Hepatocyte (in vitro differentiated cells): ENCODE data around the gene ZBTB7C. TPM values are rescaled to one million over a fixed set of nuclear protein-coding genes. Genes with fewer than 3 reads are reported as not detected.

ENCODE experiments used
- DNase-seq: peaks from one replicate; pipeline ENCODE4 v3.0.0-alpha.2; 2016; ENCODE audit warnings: low spot score
- H2AFZ ChIP-seq: fragments of 200-600 bp; sonication (generic); 2 replicates; pipeline ENCODE4 v1.6.0; 2016; ENCODE audit warnings: antibody characterized with exemption, mild to moderate bottlenecking
- H3K27ac ChIP-seq: fragments of 200-600 bp; sonication (generic); 2 replicates; pipeline ENCODE4 v1.5.1; 2016; ENCODE audit warnings: mild to moderate bottlenecking
- H3K27me3 ChIP-seq: fragments of 200-600 bp; sonication (generic); 2 replicates; pipeline ENCODE4 v1.6.1; 2016
- H3K36me3 ChIP-seq: fragments of 200-600 bp; sonication (generic); replicated peaks from 2 replicates; pipeline ENCODE4 v1.5.1; 2016; ENCODE audit warnings: low read depth; ENCODE audit not compliant: insufficient read depth
- H3K4me1 ChIP-seq: fragments of 200-600 bp; sonication (generic); 2 replicates; pipeline ENCODE4 v1.5.1; 2016; ENCODE audit warnings: mild to moderate bottlenecking, moderate library complexity; ENCODE audit not compliant: insufficient read depth
- H3K4me2 ChIP-seq: fragments of 200-600 bp; sonication (generic); 2 replicates; pipeline ENCODE4 v1.6.0; 2016
- H3K4me3 ChIP-seq: fragments of 200-600 bp; sonication (generic); 2 replicates; pipeline ENCODE4 v1.5.1; 2016; ENCODE audit warnings: mild to moderate bottlenecking
- H3K79me2 ChIP-seq: fragments of 200-600 bp; sonication (generic); 2 replicates; pipeline ENCODE4 v1.6.0; 2017; ENCODE audit warnings: mild to moderate bottlenecking
- H3K9me2 ChIP-seq: fragments of 200-600 bp; sonication (generic); replicated peaks from 2 replicates; pipeline ENCODE4 v1.6.0; 2017; ENCODE audit warnings: mild to moderate bottlenecking; ENCODE audit not compliant: insufficient read depth
- H3K9me3 ChIP-seq: fragments of 200-600 bp; sonication (generic); 2 replicates; pipeline ENCODE4 v1.5.1; 2016; ENCODE audit warnings: low read depth, mild to moderate bottlenecking
- H4K20me1 ChIP-seq: fragments of 200-600 bp; sonication (generic); 2 replicates; pipeline ENCODE4 v1.6.0; 2016; ENCODE audit warnings: mild to moderate bottlenecking; ENCODE audit not compliant: insufficient read depth, poor library complexity, severe bottlenecking
- EZH2 ChIP-seq: fragments of 200-600 bp; sonication (generic); IDR thresholded peaks from 2 replicates; pipeline ENCODE4 v1.6.1; 2016; ENCODE audit warnings: antibody characterized with exemption, mild to moderate bottlenecking, borderline replicate concordance
- EZH2phosphoT487 ChIP-seq: fragments of 200-600 bp; sonication (generic); IDR thresholded peaks from one replicate; pipeline ENCODE4 v1.6.1; 2018; ENCODE audit warnings: antibody characterized with exemption, mild to moderate bottlenecking, low read depth, moderate library complexity; ENCODE audit not compliant: unreplicated experiment, severe bottlenecking
- WGBS: methylation state at CpG from one replicate; pipeline ENCODE4 v1.1.6; 2016; ENCODE audit warnings: low lambda C conversion rate; ENCODE audit errors: missing lambda C conversion rate; 5-methylcytosine and 5-hydroxymethylcytosine counted together
- polyA plus RNA-seq: library from polyadenylated mRNA; unstranded; fragments of >200 nt; fragmentation: Nextera tagmentation; extraction: Ambion mirVana; gene quantifications from 2 replicates; pipeline ENCODE4 v1.2.1, GENCODE V29; 2016
- total RNA-seq: library from RNA; depleted of rRNA; stranded (reverse); fragments of >200 nt; gene quantifications from 2 replicates; pipeline ENCODE4 v1.2.3, GENCODE V29; 2014
- TF ChIP-seq, protein P1 (sequence below): fragments of 200-600 bp; sonication (generic); IDR thresholded peaks from 2 replicates; pipeline ENCODE4 v1.5.1; 2016; ENCODE audit warnings: antibody characterized with exemption, mild to moderate bottlenecking; ENCODE audit not compliant: poor library complexity

The ZBTB7C gene
- total and polyA plus RNA-seq, 2 experiments from 2014 or later = 0.70 to 1.0 TPM

DNA sequence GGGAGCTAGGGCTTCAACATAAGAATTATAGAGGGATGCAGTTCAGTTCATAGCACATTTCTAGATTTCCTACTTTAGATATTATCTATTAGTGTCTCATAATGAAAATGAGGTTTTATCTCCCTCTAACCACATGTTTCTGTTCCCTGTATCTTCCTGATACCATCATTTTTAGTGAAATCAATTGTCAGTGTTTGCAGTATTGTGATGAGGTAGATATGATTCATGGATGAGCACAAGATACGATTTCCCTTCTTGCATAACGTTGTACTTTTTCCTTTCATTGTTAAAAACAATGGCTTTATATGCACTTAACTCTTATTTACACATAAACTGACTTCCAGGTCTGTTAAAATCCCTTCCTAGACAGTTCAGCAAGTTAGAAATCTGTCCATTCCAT, 211.4 kb downstream of the ZBTB7C start:
- Histone ChIP-seq H3K4me1 (no peaks in the 10 kb centered on the region), H3K79me2 (no peaks in the 10 kb centered on the region), H3K27me3 (no peaks in the 10 kb centered on the region), H3K9me3 (no peaks in the 10 kb centered on the region), H3K27ac (no peak overlapping the region), H3K4me2 (no peak overlapping the region), H4K20me1 (no peaks in the 10 kb centered on the region), H2AFZ (no peak overlapping the region), H3K9me2 (no peaks in the 10 kb centered on the region), H3K36me3 (no peaks in the 10 kb centered on the region), H3K4me3 (no peak overlapping the region)
- no peak for DNase-seq
- WGBS = 82% methylated on average over 2 of the region's 2 CpGs
- TF ChIP-seq EZH2phosphoT487 (no peak), EZH2 (no peak)
- TF ChIP-seq, protein P1, sequence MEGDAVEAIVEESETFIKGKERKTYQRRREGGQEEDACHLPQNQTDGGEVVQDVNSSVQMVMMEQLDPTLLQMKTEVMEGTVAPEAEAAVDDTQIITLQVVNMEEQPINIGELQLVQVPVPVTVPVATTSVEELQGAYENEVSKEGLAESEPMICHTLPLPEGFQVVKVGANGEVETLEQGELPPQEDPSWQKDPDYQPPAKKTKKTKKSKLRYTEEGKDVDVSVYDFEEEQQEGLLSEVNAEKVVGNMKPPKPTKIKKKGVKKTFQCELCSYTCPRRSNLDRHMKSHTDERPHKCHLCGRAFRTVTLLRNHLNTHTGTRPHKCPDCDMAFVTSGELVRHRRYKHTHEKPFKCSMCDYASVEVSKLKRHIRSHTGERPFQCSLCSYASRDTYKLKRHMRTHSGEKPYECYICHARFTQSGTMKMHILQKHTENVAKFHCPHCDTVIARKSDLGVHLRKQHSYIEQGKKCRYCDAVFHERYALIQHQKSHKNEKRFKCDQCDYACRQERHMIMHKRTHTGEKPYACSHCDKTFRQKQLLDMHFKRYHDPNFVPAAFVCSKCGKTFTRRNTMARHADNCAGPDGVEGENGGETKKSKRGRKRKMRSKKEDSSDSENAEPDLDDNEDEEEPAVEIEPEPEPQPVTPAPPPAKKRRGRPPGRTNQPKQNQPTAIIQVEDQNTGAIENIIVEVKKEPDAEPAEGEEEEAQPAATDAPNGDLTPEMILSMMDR = no peak

DNA sequence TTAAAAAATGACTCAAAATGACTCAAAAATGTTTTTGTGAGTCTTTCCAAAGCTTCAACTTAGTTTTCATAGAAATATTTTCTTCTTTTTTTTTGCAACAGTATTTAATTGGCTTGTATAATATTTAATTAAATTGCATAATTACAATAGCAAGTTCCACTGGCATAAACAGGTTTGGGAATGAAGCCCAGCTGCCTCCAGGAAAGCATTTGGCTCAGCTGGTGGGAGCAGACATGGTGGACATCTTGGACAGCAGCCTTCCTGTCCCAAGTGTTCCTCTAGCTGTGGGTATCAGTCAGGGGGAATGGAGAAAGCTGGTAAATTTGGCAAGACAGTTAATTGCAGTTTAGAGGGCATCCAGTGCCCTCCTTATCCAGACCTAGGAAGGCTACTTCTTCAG, 213.4 kb downstream of the ZBTB7C start:
- H3K9me2 ChIP-seq = no peaks in the 10 kb centered on the region
- TF ChIP-seq EZH2phosphoT487 (no peak), EZH2 (no peak)
- TF ChIP-seq, protein P1 = no peak
- no peaks in the 10 kb centered on the region for H3K4me1 ChIP-seq
- H3K79me2 ChIP-seq = no peaks in the 10 kb centered on the region
- no peaks in the 10 kb centered on the region for H3K36me3 ChIP-seq
- H4K20me1 ChIP-seq = no peaks in the 10 kb centered on the region
- H3K27me3 ChIP-seq = no peaks in the 10 kb centered on the region
- no peak overlapping the region for H3K4me2 ChIP-seq
- H3K9me3 ChIP-seq = no peaks in the 10 kb centered on the region
- no peak overlapping the region for H2AFZ ChIP-seq
- DNase-seq = no peak
- H3K4me3 ChIP-seq = no peak overlapping the region
- H3K27ac ChIP-seq = no peak overlapping the region

DNA sequence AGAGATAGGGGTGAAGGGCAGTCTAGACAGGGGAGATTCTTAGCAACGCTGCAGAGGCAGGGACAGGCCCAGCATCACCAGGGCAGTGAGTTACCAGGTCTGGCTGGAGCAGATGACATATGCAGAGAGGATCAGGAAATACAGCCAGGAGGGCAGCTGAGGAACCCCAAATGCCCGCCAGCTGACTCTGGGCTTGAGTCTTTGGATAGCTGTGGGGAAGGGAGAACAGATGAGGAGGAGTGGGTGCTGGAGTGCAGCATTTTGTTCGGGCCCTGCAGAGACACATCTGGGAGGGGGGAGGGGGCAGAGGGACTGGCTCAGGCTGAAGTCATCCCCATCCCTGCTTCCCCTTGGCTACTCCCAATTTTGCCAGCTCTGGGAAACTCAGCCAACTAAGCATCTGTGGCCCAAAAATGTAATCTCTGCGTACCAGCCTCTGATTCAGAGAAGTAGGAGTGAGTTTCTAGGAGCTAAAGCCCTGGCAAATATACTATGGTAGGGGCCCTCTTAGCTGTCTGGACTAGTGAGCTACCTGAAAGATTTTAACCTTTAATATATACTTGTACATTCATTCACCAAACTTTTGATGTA, 214.5 kb downstream of the ZBTB7C start:
- Histone ChIP-seq H3K9me2 (no peaks in the 10 kb centered on the region), H4K20me1 (no peaks in the 10 kb centered on the region), H3K27ac (no peak overlapping the region), H3K9me3 (no peaks in the 10 kb centered on the region), H3K4me2 (no peak overlapping the region), H3K79me2 (no peaks in the 10 kb centered on the region), H3K4me1 (no peaks in the 10 kb centered on the region), H3K4me3 (no peak overlapping the region), H2AFZ (no peak overlapping the region), H3K27me3 (no peaks in the 10 kb centered on the region), H3K36me3 (no peaks in the 10 kb centered on the region)
- DNase-seq = no peak
- TF ChIP-seq, protein P1 = no peak
- 74% methylated on average over 4 of the region's 4 CpGs for WGBS
